Heart left ventricle (tissue), 13 donors: ENCODE measurements around the gene KRT80.

Experiments
- CTCF ChIP-seq, 12 donors: fragments of 200-600 bp; sonication (generic) in 4 of 12; IDR thresholded peaks; one replicate each; pipeline versions ENCODE4 v1.5.0 to v1.8.0; 2018 to 2022; ENCODE audit warnings: antibody characterized with exemption in 12 of 12, mild to moderate bottlenecking in 5 of 12
- POLR2A ChIP-seq, 2 donors: fragments of 450-650 bp; IDR thresholded peaks; one replicate each; pipeline ENCODE4 v1.6.1; 2017; ENCODE audit warnings: antibody characterized with exemption in 2 of 2, mild to moderate bottlenecking in 2 of 2, moderate library complexity in 2 of 2
- donor health status: ischemic (EF 13 %, LVEDD 7.1; RV severe dilation, severe dysfunction).
- donor health status: DM: no; HTN: yes; CAD: no.
- donor health status: DM: no; HTN: no; CAD: no.
- donor health status: ischemic (EF 25% LVEDD 6.9; RV normal size, moderate dysfunction).
- donor health status: ischemic (EF 25% LVEDD 5.7; RV mildly dilated, moderate dysfunction).
- donor health status: ischemic (EF 35%, LVEDD 5.7; RV mildly dilated, moderate dysfunction).
- donor health status: nonischemic (EF 11% LVEDD 7.7; RV severe dilation, severe dysfunction).
- donor health status: DM: yes; HTN: yes; CAD: no.
- donor health status: PGD.
- donor health status: ischemic (EF 29% LVEDD 5.4; RV normal size, mild dysfunction).
- donor health status: nonischemic (EF 23%, LVEDD 6.1; RV moderate dilation, normal function).

DNA sequence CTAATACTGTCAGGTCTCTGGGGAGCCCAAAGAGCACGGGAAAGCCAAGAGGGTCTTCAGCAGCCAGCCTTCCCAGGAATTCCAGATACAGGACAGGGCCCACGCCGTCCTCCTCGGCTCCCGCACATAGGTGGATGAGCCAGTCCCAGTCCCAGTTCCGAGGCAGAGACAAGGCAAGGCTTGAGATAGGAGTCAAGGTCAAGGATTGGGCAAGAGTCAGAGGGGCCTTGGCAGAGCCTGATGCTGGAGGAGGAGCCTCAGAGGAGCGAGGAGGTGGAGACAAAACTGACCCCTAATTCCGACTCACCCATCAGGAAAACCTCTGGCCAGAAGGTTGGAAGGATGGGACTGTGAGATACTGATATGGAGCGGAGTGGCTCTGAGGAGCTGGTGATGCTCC is 21.0 kb downstream of the KRT80 start:
- TF ChIP-seq CTCF (IDR thresholded peaks at IDR 0.05), result no peak
- no peak for TF ChIP-seq POLR2A (IDR thresholded peaks at IDR 0.05)
